Activated CD4-positive, CD25-positive, alpha-beta regulatory T cell treated with anti-CD3 and anti-CD28 coated beads, Interleukin-2, amount 50 U/mL, for 16 hours (primary cell): ENCODE measurements around the gene EFHC1.
"Not testable (repeated sequence)": the region's sequence is repeated elsewhere in the genome, so short reads cannot be mapped to it uniquely, and the experiment has no call there.

Experiments used
- DNase-seq: peaks from one replicate; pipeline ENCODE4 v3.0.0-alpha.2; 2020; ENCODE audit warnings: low read depth, low spot score

The EFHC1 gene

DNA sequence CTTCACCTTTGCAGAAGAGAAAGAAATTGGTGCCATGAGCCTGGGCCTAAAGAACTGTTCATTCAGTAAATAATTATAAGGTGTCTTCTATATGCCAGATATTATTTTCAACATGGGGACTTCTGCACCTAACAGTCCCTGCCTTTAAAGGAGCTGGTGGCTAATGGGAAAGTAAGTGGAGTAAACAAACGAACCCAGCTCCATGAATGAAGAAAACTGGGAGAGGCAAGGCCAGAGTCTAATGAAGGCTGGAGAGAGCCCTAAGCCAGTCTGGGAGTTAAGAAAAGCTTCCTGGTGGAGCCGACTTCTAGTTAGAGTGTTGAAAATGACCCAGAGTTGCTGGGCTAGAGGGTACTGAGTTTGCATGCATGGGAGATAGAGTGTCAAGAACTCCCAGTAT, 24.2 kb upstream of the EFHC1 start:
- no peak for DNase-seq

DNA sequence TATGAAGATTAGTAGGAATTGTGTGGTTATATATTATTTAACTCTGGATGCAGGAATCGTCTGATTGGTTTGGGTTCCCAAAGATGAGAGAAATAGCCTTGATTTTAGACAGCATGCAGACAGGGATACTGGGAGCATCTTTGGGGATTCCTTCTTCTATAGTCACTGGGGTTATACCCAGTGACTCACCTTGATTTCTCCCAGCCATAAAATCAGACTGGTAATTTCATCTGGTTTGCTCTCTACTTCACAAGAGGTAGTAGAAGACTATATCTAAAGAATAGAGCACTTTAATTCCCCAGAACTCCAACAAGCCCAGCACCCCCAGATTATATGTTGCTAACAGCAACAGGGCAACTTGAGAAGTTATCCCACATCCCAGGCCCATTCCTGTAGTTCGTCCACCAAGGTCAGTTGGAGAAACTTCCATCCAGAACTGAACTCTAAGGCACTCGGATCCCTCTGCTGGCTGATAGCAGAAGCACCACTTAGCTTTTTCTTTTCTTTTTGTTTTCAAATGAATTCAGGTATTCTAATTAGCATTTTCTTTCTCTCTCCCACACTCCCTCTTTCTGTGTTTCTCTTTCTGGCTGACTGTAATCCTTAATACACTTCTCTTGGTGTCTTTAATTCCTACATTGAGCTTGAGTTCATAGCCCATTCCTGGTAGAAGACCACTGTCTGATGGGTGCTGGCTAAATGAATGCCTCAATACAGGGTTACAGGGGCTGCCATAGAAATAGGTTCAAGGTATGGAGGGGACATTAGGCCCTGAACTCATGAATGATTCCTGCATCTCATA, 20.4 kb upstream of the EFHC1 start:
- DNase-seq = no peak

DNA sequence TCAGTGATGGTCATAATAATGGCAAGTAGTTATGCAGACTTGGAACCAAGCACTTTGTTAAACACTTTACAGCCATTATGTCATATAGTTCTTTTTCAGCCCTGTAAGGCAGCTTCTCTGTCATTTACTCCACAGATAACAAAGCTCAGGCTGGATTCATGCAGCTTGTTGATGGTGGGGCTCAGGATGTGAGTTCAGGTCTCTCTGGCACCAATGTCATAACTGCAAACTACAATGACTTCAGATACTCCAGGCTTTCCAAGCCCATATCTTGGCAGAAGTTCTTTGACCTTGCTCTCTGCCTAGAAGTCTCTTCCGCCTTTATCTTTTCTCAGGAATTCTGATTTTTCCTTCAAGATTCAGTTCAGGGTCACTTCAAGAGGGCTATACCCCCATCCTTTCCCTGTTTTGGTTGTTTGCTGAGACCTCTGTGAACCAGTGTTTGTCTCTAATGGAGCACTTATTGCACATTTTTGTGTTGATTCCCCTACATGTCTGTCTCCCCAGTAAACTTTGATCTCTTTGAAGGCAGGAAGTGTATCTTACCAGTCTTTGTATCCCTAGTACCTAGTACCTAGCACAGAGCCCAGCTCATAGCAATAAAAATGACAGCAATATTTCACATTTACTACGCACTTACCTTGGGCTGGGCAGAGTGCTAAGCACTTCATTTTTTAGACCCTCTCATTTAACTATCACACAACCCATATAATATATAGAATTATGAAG, 19.7 kb upstream of the EFHC1 start:
- no peak for DNase-seq

GRCh38 chr6:52403086-52403485, 17.1 kb upstream of the EFHC1 start:
- DNase-seq = no peak

DNA sequence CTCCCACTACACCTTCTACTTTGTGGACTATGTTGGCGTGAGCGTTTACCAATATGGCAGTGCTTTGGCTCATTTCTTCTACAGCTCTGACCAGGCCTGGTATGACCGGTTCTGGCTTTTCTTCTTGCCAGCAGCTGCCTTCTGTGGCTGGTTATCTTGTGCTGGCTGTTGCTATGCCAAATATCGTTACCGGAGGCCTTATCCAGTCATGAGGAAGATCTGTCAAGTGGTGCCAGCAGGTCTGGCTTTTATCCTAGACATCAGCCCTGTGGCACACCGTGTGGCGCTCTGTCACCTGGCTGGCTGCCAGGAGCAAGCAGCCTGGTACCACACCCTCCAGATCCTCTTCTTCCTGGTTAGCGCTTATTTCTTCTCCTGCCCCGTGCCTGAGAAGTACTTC, 16.5 kb upstream of the EFHC1 start:
- DNase-seq = no peak

GRCh38 chr6:52405243-52405642, 14.9 kb upstream of the EFHC1 start:
- DNase-seq = no peak

- DNase-seq = no peak
Observed at GRCh38 chr6:52407467-52407866, 12.7 kb upstream of the EFHC1 start.

DNA sequence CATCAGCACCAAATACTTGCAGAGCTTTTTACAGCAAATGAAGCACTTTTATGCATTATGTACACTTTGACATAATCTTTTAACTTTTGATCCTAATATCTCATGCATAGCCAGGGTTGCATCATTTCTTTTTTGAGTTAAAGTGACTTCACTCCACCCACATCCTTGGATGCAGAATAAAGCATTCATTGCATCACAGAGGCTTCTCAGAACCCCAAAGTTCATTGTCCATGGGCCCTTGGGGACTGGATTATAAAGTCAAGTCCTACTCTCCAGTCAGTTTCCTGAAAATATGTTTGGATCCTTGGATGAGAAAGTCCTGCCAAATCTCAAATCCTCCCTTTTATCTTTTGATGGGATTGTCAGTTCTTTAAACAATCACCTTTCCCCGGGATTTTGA, 10.6 kb upstream of the EFHC1 start:
- DNase-seq = no peak

DNA sequence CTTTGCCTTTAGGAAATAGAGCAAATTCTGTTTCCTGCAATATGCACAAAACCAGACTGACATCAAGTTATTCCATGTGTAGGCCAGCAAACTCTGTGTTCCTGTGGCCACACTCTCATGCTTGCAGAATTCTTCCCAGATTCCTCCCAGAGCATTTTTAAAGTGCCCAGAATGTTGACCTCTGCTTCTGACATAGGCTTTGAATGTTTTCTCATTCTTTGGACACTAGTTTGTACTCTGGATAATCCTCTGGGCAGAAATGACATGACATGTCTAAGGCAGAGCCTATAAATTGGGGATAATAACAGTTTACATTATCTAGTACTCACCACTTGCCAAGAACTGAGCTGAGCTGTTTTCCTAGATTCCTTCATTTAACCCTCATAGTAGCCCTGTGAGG, 9.2 kb upstream of the EFHC1 start:
- no peak for DNase-seq

DNA sequence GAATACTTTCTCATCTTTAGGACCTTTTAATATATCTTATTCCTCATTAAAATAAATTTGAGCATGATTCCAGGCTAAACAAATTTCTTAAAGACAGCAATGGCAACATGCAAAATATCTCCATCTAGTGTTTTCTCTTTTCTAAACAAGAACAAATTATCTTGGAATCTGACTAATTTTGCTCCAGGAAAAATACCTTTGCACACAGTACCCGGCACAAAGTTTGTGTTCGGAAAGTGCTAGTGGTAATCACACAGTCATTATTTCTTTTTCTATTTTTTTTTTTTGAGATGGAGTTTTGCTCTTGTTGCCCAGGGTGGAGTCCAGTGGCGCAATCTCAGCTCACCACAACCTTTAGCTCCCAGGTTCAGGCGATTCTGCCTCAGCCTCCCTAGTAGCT, 8.2 kb upstream of the EFHC1 start:
- DNase-seq = no peak

DNA sequence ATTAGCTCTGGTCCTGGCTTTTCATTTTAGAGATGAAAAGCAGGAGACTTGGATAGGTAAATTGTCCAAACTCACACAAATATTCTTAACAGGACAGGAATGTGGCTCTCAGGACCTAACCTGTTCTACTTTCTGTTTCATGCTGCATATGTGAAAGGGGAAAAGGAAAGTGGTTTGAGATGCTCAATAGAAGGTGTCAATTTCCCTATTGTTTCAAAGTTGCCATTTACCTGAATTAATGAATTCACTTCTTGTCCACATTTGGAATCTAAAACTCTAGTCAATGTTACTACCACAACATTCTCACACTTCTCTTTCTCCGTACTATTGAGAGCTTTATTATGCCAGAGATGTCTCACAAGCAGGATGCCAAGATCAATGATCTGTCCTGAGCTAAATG, 4.8 kb upstream of the EFHC1 start:
- no peak for DNase-seq

DNA sequence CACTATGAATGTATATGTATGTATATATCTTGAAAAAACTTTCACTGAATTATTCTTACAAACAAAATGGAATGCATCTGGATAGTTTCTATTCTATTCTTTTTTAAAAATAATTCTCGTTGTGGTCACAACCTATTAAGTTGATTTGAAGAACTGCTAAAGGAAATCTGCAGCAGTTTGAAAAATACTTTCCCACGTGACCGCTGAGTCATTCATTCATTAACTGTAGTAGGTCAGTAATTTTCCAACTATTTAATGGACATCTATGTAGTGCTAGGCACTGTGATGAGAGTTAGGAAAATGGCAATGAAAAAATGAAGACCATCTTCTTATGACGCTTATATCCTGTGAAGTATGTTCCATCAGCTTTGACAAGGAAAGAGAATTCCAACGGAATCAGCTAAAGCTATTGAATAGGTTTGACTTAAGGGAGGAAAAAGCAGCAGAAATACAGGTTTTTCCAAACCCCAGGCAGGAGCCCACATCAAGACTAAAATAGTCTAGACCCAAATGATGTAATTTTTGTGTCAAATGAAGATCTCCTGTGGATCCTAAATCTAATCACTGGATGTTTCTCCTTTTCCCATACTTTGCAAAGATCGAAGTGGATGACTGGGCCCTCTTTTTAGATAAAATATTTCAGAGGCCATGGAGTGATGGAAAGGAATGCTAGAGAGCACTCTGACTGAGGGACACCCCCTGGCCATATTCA, 4.1 kb upstream of the EFHC1 start:
- DNase-seq = no peak

- peak; percentile 25 for DNase-seq
Observed at GRCh38 chr6:52416629-52417151, 3.5 kb upstream of the EFHC1 start.

DNA sequence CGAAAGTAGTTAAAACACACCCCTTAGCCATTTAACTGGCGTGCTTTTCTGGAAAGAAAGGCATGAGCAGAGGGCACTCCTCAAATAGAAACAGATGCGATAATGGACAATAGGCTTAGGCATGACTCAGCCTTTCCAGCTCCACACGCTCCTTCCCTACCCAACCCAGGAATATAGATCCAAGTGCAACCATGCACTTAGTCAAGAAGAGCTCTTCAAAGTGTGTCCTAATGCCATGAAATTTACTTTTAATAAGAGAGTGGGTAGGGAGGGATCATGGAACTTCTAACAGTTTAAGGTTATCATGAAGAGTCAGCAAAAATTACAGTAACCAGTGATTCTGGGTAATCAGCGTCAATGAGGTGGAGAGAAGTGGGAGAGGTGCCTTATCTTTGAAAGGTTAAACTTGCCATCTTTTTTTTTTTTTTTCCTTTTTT, 2.4 kb upstream of the EFHC1 start:
- DNase-seq = no peak

- DNase-seq = no peak
Observed at GRCh38 chr6:52418606-52419005, 1.5 kb upstream of the EFHC1 start.

DNA sequence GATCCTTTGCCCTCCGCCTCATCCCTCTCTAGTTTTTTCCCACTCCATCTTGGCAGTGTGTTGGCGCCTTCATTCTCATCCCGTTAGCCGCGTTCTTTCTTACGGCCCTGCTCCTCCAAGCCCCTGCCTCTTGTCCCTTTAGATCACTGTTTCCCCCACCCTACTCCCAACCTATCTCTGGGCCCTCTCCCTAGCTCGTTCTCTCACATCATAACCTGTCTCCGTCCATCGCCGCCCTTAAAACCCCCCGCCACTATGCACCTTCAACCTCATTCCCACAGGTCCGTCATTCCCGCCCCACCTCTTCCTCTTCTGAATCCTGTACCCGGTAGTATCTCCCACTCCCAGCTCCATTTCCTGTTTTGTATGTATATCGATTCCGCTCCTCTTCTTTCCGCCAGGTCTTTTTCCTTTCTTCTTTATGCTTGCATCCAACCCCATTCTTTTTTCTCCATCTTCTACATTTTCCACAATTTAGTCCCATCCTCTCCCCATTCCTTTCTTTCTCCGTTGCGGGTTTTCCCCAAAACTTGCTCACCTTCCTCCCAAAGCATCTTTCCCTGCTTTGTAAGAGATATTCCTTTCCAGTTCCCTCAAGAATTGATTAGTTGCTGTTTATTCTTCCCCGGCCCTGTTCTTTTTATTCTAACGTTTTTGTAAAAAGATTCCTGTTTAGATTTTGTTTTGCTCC, 671 bp downstream of the EFHC1 start:
- DNase-seq = no peak

GRCh38 chr6:52422156-52422555, 2.0 kb downstream of the EFHC1 start:
- DNase-seq = no peak

DNA sequence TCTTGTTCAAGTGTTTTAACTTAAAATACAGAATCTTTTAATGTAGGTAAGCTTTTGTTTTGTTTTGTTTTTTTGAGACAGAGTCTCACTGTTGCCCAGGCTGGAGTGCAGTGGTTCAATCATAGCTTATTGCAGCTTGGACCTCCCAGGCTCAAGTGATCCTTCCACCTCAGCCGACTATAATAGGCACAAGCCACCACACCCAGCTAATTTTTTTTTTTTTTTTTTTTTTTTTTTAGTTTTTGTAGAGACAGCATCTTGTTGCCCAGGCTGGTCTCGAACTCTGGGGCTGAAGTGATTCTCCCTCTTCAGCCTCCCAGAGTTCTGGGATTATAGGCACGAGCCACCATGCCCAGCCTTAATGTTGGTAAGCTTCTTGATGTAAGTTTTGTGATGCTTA, 3.3 kb downstream of the EFHC1 start:
- DNase-seq = no peak

DNA sequence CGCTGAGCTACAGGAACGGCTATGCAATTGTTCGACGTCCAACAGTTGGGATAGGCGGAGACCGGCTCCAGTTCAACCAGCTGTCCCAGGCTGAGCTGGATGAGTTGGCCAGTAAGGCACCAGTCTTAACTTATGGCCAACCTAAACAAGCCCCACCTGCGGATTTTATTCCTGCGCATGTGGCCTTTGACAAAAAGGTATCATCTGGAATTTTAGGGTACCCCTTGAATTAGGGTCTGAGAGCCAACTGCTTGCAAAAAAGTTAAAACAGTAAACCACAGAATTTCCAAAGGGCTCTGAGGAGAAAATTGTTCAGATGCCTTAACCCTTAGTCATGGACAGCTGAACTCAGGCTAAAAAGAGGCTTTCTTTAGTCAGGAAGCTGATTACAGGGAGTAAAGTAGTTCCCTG, 3.8 kb downstream of the EFHC1 start:
- DNase-seq = no peak

DNA sequence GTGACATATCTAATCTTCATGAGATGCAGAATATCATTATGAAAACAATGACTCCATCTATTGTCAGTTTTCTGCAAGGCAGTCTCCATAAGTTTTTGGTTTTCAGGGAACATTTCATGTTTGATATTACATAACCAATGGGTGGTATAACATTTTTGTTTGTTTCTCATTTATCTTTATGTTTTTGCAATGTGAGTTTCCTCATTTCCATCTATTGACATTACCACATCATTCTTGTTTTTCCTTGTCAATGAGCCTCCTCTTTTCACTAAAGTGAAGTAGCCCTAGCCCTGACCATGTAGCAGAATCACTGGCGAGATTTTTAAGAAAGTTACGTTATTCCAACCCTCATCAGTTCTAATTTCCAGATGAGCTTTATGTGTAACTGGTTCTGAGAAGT, 4.4 kb downstream of the EFHC1 start:
- DNase-seq = no peak

- DNase-seq = no peak
Observed at GRCh38 chr6:52426667-52427066, 6.5 kb downstream of the EFHC1 start.

DNA sequence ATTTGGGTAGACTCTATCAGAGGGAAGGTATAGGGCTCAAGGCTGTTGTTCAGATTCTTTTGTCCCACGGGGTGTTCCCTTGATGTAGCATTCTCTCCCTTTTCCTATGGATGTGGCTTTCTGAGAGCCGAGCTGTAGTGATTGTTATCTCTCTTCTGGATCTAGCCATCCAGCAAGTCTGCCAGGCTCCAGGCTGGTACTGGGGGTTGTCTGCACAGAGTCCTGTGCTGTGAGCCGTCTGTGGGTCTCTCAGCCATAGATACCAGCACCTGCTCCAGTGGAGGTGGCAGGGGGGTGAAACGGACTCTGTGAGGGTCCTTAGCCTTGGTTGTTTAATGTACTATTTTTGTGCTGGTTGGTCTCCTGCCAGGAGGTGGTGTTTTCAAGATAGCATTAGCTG, 13.2 kb downstream of the EFHC1 start:
- DNase-seq = not testable (repeated sequence)
